ENCODE data around the gene POLR3K. TPM values are rescaled to one million over a fixed set of nuclear protein-coding genes. Genes with fewer than 3 reads are reported as not detected.

The POLR3K gene
- total RNA-seq, 1 experiment from 2014 or later, result 53.6 TPM

DNA sequence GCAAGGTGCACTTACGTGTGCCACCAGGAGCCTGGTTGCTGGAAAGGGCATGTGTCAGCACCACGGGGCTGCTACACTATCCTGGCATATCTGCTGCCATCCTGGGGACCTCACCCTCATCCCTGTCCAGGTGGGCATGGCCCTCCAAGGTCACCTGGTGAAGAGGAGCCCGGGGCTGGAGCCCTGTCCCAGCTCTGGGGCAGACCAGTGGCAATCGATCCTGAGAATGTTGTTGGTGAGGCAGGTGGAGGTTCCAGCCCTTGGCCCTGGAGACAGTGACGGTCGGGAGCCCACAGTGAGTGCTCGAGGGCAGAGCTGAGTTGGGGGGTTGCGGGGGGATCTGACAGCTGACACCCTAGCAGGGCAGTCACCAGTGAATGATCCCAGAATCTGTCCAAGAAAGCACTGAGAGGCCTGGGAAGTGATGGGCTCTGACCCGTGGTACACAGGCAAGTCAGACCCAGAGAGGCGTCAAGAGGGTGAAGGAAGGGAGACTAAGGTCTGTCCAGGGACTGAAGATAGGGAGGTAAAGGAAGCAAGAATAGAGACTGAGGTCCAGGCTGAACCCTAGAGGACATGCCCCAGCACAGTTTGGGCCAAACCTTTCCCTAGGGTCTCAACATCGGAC is 17.6 kb downstream of the POLR3K start:
- Histone ChIP-seq H3K79me2 (ENCODE audit: insufficient read depth, low read length) (no peaks in the 10 kb centered on the region), H3K14ac (ENCODE audit: insufficient read depth, low read length) (no peak overlapping the region), H4K91ac (ENCODE audit: insufficient read length, low read depth, low read length) (no peak overlapping the region), H2AK5ac (ENCODE audit: insufficient read length, low read length) (no peak overlapping the region), H2BK12ac (ENCODE audit: insufficient read length, low read depth, low read length) (no peak overlapping the region), H2BK120ac (ENCODE audit: low read depth, low read length, poor library complexity, severe bottlenecking) (no peak overlapping the region), H3K4me2 (ENCODE audit: insufficient read depth, insufficient read length, low read length) (no peak overlapping the region), H3K4ac (ENCODE audit: low read depth, low read length) (no peak overlapping the region), H4K20me1 (ENCODE audit: control insufficient read depth, insufficient read depth, insufficient read length) (no peaks in the 10 kb centered on the region), H3K9ac (ENCODE audit: extremely low read depth, insufficient read length, low read length) (no peak overlapping the region), H2AFZ (ENCODE audit: low read length) (no peak overlapping the region), H4K8ac (replicated peaks; ENCODE audit: insufficient read length, low read depth, low read length) (no peak overlapping the region), H3K27me3 (ENCODE audit: insufficient read depth, low read length) (no peaks in the 10 kb centered on the region), H3K27ac (ENCODE audit: insufficient read length, low read depth, low read length) (no peak overlapping the region), H2BK5ac (ENCODE audit: insufficient read length, low read length) (no peak overlapping the region), H2BK20ac (ENCODE audit: low read depth, low read length, poor library complexity, severe bottlenecking) (no peak overlapping the region), H3K79me1 (ENCODE audit: insufficient read depth, low read depth, low read length, poor library complexity, severe bottlenecking) (no peaks in the 10 kb centered on the region), H3K18ac (ENCODE audit: insufficient read length, low read depth, low read length) (no peak overlapping the region), H3K23ac (ENCODE audit: insufficient read length, low read depth, low read length) (no peak overlapping the region), H2BK15ac (ENCODE audit: low read depth, low read length) (no peak overlapping the region), H3K23me2 (ENCODE audit: insufficient read length, low read depth, low read length, poor library complexity, severe bottlenecking) (no peaks in the 10 kb centered on the region), H3K56ac (ENCODE audit: insufficient read length, low read depth, low read length) (no peak overlapping the region), H3K9me3 (ENCODE audit: control insufficient read depth, low read depth, low read length) (no peaks in the 10 kb centered on the region), H3K4me1 (ENCODE audit: insufficient read depth, low read length) (no peaks in the 10 kb centered on the region), H3T11ph (ENCODE audit: low read length) (no peak overlapping the region), H4K5ac (ENCODE audit: insufficient read length, low read depth, low read length) (no peak overlapping the region)
- no peaks in the 10 kb centered on the region for H3K27me3 Mint-ChIP-seq (ENCODE audit: low read depth)
- no CpG with 5 or more reads among the region's 11 CpGs for WGBS (ENCODE audit: extremely low coverage, insufficient read length, low lambda C conversion rate)
- no peaks in the 10 kb centered on the region for H3K9me3 Mint-ChIP-seq
- H3K4me1 Mint-ChIP-seq, result no peaks in the 10 kb centered on the region
- peaks cover 5 to 26% (median 18%) of the 10 kb centered on the region in 3 experiments; a peak in 5 of 7 replicates for H3K36me3 Mint-ChIP-seq (ENCODE audit: insufficient read depth in 1 of 3, low read depth in 3 of 3)
- DNase-seq, result no peak
- H3K27ac Mint-ChIP-seq, result peak overlapping the region in 2 of 3 experiments; percentile 9 to 26; a peak in 3 of 7 replicates
- H3K4me3 Mint-ChIP-seq, result no peak overlapping the region
- TF ChIP-seq, protein P1, sequence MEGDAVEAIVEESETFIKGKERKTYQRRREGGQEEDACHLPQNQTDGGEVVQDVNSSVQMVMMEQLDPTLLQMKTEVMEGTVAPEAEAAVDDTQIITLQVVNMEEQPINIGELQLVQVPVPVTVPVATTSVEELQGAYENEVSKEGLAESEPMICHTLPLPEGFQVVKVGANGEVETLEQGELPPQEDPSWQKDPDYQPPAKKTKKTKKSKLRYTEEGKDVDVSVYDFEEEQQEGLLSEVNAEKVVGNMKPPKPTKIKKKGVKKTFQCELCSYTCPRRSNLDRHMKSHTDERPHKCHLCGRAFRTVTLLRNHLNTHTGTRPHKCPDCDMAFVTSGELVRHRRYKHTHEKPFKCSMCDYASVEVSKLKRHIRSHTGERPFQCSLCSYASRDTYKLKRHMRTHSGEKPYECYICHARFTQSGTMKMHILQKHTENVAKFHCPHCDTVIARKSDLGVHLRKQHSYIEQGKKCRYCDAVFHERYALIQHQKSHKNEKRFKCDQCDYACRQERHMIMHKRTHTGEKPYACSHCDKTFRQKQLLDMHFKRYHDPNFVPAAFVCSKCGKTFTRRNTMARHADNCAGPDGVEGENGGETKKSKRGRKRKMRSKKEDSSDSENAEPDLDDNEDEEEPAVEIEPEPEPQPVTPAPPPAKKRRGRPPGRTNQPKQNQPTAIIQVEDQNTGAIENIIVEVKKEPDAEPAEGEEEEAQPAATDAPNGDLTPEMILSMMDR (conservative IDR thresholded peaks at IDR 0.05), result no peak

Data from H9 (cell line).